ENCODE measurements around the gene MBNL1.

- TF ChIP-seq POLR2A (IDR thresholded peaks at IDR 0.05), result no peak
- TF ChIP-seq CTCF (IDR thresholded peaks at IDR 0.05), result no peak
These were observed 33.9 kb upstream of the MBNL1 start for GRCh38 chr3:152234657-152235375.
